HG03521 (cell line): ENCODE data around the gene DUS2.
A peak's percentile ranks its signal among the peaks of the same experiment; 100 is the strongest.
"Not testable (repeated sequence)": the region's sequence is repeated elsewhere in the genome, so short reads cannot be mapped to it uniquely, and the experiment has no call there.

Experiments used
- ATAC-seq: cut with Tn5 transposase; IDR thresholded peaks from one replicate; pipeline ENCODE4 v1.9.1; 2021; ENCODE audit warnings: mild to moderate bottlenecking, moderate library complexity; ENCODE audit not compliant: unreplicated experiment

The DUS2 gene

DNA sequence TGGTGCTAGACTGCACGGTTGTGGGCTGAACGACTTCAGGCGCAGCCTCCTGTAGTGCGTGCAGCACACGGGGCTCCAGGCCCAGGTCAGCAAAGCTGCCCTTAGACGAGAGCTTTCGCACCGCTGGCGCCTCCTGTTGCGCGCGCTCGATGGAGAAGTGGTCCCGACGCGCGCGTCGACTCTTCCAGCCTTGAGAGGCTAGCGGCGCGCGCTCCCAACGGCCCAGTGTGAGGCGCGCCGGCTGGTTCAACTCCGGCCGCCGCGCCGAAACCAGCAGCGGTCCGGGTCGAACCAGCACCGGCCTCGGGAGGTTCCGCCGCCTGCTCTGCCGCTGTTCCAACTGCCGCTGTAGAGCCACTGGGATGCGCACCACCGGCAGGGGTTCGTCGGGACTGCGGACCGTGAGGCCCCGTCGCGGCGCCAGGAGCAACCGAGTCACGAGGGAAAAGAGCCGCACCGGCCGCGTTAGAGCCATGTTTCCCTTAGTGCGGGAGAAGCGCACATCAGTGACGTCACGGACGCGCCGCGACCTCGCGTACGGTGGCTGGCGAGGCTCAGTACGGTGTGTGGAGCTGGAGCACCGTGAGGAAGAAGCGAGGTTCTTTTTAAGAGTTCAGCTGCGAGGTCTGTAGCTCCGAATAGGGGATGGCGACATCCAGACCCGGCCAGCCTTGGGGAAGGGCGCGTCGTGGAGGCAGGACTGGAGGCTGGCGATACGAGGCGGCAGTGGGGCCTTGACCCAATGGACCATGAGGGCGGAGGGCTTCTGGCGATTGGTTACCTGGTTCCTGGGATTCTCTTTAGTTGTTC lies at the start of gene DUS2, which contains the start of gene DDX28:
Gene DUS2, plus strand, starts transcription at position 557 of the 810 bp plus-strand sequence. CDS start 14,740 bp downstream, outside the sequence.
Gene DDX28, minus strand, starts transcription at position 505 of the 810 bp plus-strand sequence. Its CDS starts 30 bp downstream, at position 475.
- peak; percentile 73 for ATAC-seq

- no peak for ATAC-seq
Measured at GRCh38 chr16:67975321-67976105, 47.6 kb upstream of the DUS2 start.

DNA sequence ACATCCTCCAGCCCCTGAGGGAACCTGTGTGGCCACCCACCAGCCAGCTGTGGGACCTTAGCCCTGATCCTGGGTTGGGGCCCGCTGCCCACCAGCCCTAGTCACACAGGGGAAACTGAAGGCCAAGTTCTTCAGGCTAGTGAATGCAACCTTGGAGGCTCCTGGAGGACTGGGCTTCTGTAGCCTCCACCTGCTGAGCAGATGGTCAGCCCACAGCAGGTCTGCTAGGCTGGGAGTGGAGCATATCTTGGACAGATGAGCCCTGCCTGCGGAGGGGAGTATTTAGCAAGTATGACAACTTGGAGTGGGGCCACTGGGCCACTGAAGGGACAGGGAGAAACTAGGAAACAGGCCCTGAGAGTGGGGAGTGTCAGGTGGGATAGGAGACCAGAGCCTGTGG lies 46.9 kb upstream of the DUS2 start:
- no peak for ATAC-seq

DNA sequence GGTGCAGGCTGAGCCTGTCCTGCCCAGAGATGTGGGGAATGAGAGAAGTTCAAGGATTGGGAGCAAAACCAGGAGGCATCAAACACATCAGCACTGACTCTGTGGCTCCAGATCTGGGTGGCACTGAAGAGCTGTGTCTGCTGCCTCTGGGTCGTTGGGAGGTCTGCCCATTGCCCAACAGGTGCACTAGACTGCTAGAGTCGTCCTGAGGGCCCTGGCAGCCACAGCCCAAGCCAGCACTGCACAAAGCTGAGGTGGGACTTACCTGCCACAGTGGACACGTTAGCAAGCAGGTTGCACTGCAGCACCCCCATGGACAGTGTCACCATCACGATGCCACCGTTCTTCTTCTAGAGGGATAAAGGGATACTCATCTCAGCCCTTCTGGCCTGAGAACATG lies 46.1 kb upstream of the DUS2 start:
- no peak for ATAC-seq

- ATAC-seq, result no peak
Measured at GRCh38 chr16:67977469-67978227, 45.4 kb upstream of the DUS2 start.

DNA sequence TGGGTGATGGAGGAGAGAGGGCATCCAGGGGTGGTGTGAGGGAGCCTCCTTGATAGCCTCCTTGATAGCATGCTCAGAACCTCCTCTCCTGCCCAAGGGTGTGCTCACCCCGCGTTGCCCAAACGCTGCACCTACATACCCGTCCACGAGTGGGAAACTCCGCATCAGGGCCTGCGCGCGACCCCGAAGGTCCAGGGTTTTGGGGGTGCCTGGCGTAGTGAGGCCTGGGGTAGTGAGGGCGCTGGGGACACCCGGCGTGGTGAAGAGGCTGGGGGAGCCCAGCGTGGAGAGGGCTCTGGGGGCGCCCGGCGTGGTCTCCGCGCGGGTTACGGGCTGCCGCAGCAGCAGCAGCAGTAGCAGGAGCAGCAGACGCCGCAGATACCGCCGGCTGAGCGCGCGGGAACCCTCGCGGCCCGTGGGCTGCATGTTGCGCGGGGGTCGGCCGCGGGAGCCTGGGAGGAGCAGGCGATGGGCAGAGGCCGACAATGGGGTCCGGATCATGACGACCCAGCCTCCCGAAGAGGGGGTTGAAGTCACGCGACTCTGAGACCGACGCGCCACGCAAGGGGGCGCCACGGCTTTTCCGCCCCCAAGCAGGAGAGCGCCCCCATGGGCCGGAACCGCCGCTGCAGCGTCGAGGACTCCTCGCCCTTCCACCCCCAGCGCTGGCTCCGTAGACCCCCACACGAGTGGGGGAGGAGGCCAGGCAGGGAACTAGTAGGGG lies 43.0 kb upstream of the DUS2 start, which contains the start of gene DPEP3:
Gene DPEP3, minus strand, starts transcription at position 545 of the 724 bp plus-strand sequence. Its CDS starts 119 bp downstream, at position 426.
- ATAC-seq, result no peak

DNA sequence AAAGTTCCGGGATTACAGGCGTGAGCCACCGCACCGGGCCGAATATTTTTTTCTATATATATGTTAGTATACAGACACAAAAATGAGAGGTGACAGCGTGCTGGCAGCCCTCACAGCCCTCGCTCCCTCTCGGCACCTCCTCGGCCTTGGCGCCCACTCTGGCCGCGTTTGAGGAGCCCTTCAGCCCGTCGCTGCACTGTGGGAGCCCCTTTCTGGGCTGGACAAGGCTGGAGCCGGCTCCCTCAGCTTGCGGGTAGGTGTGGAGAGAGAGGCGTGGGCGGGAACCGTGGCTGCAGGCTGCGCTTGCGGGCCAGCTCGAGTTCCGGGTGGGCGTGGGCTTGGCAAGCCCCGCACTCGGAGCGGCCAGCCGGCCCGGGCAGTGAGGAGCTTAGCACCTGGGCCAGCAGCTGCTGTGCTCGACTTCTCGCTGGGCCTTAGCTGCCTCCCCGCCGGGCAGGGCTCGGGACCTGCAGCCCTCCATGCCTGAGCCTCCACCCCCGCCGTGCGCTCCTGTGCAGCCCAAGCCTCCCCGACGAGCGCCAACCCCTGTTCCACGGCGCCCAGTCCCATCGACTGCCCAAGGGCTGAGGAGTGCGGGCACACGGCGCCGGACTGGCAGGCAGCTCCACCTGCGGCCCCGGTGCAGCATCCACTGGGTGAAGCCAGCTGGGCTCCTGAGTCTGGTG lies 40.9 kb upstream of the DUS2 start:
- no peak for ATAC-seq

GRCh38 chr16:67986949-67987348 lies 36.1 kb upstream of the DUS2 start:
- ATAC-seq, result no peak

DNA sequence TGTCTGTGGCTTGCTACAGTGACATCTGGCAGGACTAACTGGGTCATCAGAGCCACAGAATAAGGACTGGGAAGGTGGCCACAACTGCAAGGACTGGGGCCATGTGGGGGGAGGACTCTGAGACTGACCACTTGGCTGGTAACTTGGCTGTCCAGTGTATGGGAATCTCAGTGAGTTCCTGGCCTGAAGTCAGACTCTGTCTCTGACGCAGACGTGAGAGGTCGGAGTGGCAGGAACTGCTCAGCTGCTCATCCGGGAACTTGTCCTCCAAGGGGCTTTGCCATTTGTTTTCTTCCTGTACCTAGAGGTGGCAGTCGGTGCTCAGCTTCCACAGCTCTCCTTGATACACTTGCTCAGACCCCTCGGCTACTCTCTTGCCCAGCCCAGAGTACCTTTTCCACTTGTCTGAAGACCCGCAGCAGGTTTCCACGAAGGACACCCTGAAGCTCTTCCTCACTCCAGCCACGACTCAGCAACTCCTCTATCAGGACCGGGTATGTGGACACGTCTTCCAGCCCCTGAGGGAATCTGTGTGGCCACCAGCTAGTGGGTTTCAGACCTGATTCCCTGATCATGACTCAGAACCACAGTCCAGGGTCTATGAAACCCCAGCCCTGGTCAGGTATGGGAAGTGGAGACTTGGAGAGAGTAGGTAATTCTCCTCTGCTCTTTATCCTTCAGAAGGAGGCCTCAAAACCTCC lies 35.5 kb upstream of the DUS2 start:
- no peak for ATAC-seq

GRCh38 chr16:67988675-67989074 lies 34.4 kb upstream of the DUS2 start:
- no peak for ATAC-seq

- no peak for ATAC-seq
Measured at GRCh38 chr16:67989322-67990017, 33.6 kb upstream of the DUS2 start.

DNA sequence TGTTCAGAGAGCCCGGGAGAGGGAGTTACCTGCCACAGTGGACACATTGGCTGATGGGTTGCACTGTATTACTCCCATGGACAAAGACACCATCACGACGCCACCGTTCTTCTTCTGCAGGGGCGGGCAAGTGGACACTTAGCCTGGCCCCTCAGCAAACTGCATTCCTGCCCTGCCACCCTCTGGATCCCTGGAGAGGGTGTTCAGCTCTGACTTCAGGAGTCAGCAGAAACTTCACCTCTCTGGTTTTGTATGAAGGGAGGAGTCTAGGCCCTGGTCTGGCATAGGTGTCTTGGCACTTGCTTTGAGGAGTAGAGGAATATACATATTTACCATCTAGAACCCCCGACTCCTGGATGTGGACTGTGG lies 33.1 kb upstream of the DUS2 start:
- no peak for ATAC-seq

GRCh38 chr16:67992661-67993206 lies 30.4 kb upstream of the DUS2 start:
- ATAC-seq, result no peak

DNA sequence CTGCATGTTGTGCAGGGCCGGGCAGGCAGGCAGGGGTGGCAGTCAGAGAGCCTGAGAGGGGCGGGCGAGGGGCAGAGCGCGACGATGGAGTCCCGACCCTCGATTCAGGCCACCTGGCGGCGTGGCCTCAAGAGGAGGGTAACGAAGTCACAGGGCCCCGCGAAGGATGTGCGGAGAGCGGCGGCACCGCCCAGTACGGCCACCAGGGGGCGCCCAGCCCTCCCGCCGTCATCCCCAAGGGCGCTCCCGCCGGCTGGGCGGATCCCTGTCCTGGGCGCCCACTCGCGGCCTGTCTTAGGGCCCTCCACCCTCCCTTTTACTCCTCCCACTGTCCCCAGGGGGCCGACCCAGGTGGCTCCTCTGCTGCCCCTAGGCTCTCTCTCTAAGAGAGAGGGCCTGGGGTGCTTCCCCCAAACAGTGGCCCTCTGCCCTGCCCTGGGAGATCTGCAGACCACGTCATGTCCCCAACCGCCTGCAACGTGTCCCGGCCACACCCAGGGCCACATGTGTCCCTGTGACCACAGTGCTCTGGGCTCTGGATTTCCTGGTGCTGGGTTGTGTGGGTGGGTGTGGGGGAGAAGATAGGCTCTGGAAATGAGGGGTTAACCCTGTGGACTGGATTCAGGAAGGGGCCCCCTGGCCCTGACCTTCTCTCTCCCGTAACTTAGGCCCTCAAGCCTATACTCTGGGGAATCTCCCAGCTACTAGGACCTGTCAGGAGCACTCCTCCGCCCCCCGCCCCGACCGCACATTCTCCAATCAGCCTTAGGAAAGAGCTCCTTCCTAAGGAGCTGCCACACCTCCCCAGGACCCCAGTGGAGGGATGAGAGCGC lies 29.7 kb upstream of the DUS2 start:
- peak; percentile 61 for ATAC-seq

DNA sequence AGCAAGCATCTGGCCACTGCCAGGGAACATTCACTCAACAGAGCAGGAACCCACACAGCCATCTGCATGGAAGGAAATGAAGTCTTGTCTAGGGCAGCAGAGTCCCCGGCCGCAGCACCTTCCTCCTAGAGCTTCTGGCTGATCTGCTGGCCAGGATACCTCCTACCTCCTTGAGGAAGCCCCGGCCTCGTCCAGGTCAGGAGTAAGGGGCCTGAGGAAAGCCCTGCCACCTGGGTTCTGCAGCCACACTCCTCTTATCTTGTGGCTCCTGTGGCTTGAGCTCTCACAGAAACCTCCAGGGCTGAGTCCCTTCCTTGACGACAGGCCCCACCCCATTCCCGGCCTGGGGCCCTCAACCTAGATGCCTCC lies 29.1 kb upstream of the DUS2 start:
- not testable (repeated sequence) for ATAC-seq

- no peak for ATAC-seq
Measured at GRCh38 chr16:67995423-67995822, 27.7 kb upstream of the DUS2 start.

- no peak for ATAC-seq
Measured at GRCh38 chr16:67996666-67997065, 26.4 kb upstream of the DUS2 start.
